ENCODE results near the gene SELP.

GRCh38 chr1:169561692-169562091, 68.2 kb downstream of the SELP start:
- TF ChIP-seq, protein P1, sequence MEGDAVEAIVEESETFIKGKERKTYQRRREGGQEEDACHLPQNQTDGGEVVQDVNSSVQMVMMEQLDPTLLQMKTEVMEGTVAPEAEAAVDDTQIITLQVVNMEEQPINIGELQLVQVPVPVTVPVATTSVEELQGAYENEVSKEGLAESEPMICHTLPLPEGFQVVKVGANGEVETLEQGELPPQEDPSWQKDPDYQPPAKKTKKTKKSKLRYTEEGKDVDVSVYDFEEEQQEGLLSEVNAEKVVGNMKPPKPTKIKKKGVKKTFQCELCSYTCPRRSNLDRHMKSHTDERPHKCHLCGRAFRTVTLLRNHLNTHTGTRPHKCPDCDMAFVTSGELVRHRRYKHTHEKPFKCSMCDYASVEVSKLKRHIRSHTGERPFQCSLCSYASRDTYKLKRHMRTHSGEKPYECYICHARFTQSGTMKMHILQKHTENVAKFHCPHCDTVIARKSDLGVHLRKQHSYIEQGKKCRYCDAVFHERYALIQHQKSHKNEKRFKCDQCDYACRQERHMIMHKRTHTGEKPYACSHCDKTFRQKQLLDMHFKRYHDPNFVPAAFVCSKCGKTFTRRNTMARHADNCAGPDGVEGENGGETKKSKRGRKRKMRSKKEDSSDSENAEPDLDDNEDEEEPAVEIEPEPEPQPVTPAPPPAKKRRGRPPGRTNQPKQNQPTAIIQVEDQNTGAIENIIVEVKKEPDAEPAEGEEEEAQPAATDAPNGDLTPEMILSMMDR (conservative IDR thresholded peaks at IDR 0.05) = no peak
- TF ChIP-seq EZH2 (IDR thresholded peaks at IDR 0.05; ENCODE audit: low read depth) = no peak

Data from PC-9 (cell line).